GM21529 (cell line): ENCODE results near the gene IGIP.

Experiments
- ATAC-seq: cut with Tn5 transposase; IDR thresholded peaks from one replicate; pipeline ENCODE4 v1.9.1; 2021; ENCODE audit not compliant: unreplicated experiment

IGIP gene

DNA sequence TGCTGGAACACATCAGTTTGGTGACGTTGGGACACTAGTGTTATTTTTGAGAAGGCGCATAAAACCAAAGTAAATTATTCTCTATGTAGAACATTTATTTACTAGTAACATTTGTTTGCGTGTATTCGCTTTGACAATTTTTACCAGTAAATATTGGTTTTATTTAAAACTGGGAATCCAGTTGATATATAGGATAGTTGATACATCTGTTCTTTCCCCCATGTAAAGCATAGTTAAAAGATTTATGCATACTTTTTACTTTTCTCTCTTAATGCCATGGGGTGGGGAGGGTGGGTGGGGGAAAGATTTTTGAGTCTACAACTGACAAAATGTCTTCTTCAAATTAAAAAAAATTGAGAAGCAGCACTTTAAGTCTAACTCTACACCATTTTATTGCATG lies at the start of gene IGIP:
Gene IGIP, plus strand, starts transcription at position 301 of the 400 bp plus-strand sequence. CDS start 2,540 bp downstream, outside the sequence.
- ATAC-seq, result no peak

DNA sequence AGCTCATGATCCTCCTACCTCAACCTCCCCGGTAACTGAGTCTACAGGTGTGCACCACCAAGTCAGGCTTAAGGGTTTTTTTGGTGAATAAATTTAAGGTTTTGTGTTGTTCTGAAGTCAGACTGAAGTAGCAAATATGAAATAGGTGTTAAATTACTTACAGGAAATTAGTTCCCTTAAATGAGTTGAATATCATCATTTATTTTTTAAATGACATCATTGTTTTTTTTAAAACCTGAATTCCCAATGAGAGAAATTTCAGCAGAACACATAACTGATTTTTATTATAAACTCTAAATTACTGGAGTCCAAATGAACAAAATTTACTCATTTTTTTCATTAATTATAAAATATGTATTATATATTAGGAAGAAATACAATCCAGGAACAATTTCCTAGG lies 49.6 kb upstream of the IGIP start:
- no peak for ATAC-seq

DNA sequence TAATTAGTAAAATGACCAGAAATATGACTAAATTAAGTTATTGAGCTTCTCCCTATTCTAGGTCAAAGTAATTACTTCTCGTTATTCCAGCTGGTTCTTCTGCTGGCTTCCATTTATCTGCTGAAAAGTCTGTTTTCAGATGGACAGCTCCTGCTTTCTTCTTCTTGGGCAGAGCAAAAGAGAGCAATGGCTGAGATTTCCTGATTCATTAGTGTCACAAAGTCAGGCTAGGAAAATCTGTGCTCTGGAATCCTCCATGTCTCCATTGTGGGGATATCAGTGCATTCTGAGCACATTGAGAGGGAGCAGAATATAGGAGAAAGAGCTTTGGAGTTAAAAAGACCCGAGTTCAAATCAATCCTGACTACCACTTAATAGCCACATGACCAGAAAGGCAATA lies 48.9 kb upstream of the IGIP start:
- no peak for ATAC-seq

DNA sequence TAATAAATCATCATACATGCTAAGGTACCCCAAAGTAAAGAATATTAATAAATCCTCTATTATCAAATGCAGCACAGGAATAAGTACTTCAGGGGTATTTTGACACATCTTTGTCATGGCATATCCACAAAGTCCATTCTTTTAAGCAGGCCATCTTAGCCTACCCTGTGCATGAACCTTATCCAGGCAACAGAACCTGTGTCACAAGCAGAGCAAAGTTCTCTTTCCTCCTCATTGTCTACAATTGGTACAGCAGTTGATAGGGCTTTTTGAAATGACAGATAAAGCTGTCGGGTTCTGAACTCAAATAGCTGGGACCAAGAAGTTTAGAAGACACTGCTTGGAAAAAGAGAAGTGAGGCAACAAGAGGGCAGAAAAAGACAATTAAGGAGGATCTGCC lies 42.6 kb upstream of the IGIP start:
- no peak for ATAC-seq

DNA sequence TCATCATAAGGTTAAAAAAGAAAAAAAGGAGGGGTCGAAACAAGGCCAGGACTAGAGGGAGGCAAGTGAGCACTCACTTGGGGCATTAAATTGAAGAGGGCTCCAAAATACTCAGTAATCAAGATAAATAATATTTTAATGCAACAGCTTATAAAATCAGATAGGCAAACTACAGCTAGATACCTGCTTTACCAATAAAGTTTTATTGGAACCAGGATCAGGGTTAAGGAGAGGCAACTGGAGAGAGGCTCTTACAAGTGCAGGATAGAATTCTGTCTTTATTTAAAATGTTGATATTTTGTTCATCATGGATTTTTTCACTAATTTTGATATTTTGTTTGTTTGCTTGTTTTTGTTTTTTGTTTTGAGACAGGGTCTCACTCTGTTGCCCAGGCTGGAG lies 42.1 kb upstream of the IGIP start:
- ATAC-seq, result no peak

DNA sequence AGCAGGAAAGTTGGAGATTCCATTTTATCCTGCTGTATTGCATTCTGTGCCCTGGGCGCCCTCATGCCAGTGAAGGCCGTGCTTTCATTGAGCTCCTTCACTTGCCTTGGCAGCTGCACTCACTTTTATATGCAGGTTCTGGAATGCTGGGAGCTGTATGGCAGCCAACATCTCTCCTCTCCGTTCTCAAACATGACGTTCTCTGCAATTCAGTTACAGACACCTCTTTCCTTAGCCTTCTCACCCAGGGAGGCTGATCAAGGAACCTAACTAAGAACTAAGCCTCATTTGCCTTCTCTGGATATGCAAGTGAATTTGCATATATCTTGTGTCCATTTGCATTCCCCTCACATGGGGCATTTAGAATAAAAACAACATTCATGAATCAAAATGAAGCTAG lies 41.2 kb upstream of the IGIP start:
- no peak for ATAC-seq

DNA sequence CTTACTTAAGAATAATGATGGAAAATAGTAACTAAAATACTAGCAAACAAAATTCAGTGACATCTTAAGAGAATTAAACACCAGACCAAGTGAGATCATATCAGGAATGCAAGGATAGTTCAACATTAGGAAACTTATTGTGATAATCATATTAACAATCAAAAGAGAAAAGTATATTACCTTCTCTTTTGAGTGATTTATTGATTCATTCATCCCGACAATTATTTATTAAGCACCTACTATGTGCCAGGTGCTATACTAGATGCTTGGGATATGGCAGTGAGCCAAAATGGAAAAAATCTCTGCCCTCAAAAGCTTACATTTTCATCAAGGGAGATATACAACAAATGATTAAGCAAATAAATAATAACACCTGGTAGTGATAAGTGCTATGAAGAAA lies 35.5 kb upstream of the IGIP start:
- ATAC-seq, result no peak

DNA sequence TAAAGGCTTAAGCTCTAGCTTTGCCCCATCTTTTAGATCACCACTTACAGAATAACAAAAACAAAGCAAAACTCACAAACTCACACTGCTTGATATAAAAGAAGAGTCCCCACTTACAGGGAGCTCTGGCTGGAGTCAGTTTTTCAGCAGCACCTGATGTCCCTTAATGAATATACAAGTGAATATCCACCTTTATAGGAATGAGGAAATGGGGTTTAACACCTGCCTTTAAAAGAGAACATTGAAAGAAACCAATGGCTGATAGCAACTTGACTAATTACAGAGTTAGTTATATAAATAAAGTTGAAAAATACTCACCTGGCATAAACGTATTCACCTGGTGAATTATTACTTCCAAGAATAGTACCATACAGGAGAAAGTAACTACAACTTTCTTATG lies 32.6 kb upstream of the IGIP start:
- ATAC-seq, result no peak

DNA sequence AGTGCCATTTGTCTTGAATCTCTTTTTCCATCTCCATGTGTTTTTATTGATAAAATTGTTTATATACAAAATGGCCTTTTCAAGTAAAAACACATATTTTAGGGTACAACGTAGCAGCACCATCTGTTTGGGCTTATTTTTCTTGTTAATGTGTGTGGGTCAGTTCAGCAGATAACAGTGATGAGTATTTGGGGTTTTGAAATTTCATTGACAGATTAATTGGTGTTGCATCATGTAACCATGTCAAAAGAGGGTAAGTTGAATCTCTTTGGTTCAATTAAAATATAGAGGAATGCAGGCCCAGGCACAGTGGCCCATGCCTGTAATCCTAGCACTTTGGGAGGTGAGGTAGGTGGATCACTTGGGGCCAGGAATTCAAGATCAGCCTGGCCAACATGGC lies 31.9 kb upstream of the IGIP start:
- no peak for ATAC-seq

DNA sequence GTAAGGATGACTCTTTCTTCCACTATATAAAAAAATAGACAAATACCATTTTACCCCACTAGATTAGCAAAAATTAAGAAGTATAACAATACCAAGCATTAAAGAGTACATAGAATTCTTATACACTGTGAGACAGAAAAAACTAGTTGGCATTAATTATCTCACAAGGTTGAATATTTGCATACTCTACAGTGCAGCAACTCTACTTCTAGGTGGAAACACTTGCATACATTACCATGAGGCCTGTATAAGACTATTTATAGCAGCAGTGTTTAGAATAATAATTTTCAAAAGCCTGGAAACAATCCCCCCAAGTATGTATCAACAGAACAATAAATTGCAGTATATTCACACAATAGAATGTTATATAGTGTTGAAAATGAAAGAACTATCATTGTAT lies 30.8 kb upstream of the IGIP start:
- ATAC-seq, result no peak

DNA sequence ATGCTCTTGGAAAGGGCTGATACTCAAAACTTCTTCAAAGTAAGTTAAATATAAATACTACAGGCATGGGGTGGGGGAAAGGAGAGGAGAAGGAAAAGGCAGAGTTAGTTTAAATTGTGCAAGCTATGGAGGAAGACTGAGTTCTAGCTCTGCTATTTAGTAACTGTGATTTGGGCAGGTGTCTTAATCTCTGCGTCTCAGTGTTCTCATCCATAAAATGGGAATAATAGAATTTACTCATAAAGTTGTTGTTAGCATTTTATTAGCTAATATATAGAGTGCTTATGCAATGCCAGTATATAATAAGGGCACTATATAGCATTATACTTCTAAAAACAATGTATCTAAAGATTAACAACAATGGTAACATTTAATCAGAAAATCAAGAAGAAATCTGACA lies 24.6 kb upstream of the IGIP start:
- no peak for ATAC-seq

DNA sequence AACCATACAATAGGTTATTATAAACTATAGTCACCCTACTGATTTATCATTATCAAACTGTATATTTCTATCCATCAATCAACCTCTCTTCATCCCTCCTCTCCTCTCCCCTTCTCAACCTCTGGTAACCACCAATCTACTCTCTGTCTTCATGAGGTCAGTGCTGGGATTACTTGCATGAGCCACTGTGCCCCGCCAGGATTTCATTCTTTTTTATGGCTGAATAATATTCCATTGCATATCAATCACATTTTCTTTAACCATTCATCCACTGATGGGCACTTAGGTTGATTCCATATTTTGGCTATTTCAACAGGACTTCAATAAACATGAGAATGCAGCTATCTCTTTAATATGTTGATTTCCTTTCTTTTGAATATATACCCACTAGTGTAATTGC lies 22.6 kb upstream of the IGIP start:
- no peak for ATAC-seq

DNA sequence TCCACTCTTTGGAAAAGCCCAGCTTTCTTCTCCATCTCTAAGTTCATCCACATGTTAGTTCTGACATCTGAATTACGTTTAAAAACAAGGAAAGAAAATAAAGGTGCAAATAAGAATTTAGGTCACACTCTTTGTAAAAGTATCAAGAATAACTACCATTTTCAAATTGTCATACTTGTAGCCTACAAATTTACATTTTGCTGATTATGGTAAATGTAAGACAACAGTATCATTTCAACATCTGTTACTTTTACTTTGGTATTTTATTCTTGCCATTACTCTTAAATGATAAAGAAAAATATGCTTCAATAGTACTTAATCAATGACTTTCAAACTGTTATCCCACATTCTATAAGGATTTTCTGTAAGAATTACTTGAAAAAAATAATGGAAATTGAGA lies 21.6 kb upstream of the IGIP start:
- ATAC-seq, result no peak

DNA sequence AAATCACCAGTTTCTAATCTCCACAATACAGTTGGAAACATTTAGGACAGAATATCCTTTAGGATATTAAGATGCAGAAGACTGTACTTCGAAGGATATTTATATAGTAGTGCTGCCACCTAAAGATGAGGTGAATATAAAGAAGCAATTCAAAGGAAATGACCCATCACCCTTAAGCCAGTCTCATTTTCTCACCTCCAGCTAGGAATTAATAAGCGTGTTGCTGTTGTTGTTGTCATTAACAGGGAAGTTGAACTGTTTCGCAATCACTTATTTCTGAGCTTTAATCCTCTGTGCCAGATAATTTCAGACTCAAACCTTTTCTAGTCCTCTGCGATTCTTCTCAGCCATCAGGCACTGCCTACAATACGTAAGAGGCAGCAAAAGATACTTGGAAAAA lies 19.6 kb upstream of the IGIP start:
- ATAC-seq, result no peak

DNA sequence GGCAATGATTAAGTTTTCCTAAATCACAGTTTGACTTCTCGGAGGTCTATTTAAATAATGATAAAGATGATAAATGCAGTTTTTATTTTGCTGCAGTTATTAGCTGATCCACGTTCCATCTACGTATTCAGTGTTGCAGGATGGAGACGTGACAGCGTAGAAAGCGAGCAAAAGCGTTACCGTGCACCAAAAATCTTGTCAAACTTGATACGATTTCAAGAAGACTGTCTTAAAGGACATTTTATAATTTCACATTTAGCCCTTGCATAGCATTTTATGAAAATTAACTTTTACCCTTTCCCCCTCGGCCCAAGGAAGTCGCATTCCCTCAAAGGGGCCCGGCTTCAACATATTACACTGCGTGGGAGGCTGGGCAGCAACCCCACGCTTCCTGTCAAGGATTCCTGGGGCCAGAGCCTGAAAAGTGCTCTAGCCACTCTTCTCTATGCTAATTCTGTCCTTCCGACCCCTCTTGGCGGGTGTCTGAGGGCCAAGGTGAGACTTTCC lies 18.9 kb upstream of the IGIP start:
- ATAC-seq, result no peak

DNA sequence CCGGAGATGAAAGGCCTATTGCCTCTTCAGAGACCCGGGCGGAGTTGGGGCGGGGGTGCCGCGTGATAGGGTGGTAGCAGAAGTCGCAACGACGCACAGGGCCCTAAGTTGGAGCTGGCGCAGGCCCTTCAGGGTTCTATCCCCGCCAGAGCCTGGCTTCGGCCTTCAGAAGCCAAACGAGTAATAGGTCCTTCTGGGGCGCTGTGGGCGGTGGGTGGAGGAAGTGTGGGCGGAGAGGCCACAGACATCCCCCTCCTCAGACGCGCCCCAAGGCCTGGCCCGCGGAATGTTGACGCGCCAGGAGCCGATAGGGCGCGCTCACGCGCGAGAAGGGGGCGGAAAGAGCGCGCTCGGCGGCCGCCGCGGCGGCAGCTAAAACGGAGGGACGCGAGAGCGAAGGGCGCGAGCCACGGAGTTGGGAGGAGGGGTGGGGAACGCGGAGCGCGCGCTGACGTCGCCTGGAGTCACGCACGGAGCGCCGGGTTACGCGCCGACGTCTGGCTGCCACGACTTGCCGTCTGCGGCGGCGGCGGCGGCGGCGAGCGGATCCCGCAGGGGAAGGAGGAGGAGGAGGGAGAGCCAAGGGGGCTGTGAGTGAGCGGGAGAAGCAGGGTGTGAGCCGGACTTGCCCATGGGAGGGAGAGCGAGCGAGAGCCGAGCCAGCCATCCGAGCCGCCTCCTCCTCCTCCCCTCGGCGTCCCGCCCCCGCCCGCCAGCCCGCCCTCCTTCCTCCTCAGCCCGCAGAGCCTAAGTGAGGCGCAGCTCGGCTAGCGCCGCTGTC lies 18.2 kb upstream of the IGIP start:
- ATAC-seq, result peak; percentile 85

DNA sequence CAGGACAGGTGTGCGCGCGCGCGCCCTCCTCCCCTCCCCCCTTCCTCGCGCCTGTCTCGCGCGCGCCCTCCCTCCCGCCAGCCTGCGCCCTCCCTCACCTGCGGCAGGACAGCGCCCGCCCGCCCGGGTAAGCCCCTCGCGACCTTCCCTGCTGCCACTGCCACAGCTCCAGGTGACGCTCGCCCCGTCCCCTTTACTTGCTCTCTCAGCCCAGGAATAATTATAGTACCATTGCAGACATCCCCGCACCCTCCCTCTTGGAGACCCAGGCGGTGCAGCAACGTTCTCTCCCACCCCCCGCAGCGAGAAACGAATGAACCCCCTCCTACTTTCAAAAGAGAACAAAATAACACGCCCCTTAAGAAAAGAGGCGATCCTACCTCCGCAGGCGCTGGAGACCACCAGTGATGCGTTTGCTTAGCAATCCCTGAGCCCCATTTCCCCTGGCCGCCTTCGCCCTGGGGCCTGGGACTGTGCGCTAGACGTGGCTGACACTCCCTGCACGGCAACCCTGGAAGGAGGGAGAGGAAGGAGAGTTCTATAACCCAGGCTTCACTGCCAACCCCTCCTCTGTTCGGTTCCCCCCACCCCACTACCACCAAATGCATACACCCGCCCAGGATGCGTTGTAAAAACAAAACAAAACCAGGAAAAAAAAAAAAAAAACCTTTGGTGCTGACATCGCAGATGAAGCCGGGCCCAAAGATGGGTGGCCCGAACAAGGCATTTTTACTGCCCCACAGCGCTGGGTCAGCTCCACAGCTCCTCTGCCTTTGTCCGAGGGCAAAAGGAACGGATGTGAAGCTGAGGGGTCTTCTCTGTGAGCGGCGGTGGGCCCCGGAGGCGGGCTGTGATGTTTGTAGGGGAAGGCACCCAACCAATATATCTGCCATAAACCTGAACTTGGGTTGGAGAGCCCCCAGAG lies 17.4 kb upstream of the IGIP start:
- ATAC-seq, result no peak

DNA sequence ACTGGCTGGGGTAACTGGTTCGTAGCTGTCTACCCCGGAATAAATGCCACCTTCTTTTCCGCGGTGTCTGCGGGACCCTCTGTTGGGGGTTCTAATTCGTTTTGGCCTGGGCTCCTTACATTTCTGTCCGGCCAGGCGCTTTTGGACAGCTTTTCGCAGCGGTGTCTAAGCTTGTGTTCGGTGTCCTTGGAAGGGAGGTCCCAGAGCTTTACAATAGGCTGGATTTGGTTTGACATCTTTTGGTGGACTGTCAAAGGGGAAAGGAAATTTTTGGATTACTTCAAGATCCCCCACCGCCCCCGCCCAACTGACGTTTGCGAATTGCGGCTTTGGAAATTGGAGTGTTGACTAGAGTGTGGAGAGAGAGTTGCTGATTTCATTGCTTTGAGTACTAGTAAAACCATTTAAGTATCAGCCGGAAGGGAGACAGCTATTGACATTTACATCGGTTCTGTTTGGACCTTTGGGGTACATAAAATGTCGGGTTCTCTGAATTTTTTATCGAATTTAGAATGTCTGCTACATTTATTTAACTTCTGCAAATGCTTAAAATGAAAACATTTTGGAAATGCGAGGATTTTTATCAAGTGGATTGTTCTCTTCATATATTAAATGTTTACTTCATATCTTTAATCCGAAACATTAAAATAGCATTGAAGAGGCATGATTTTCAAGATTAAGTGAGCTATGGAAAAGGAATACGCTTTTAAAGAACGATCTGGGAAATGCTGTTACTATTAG lies 16.5 kb upstream of the IGIP start:
- no peak for ATAC-seq

DNA sequence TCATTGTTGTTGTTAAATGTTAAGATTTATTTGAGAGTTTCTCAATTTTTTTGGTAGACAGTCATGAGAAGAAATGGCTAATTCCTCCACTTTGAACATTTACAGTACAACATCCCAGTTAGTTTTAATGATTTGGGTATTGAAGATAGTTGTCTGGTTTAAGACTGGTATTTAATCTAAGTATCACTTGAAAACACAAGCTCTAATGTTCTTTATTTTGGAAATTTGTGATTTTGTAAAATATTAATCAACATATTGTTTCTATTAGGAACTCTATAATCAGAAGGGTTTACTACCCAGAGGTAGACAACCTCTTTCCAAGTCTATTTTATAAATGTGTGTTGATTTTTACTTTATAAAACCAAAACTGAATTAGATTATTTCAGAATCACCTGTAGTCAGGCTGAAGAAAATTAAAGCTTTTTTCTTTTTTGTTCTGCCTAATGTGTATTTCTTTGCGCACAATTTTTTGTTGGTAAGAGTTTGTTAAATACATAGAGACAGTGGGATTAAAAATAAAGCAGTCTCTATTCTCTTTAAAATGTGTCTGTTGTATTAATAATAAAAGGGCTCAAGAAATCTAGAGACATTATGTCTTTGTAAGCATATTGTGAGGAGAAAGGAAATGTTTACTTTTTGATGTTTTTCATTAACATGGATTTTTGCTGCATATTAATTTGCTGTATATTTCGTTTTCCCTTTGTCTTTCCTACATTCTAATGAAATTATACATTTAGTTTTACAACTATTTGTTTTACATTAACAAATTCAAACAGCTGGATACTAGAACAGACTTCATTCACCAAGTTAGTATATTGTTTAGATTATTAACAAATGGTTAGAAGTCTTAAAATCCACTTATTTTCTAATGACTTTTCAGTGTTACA lies 15.7 kb upstream of the IGIP start:
- ATAC-seq, result no peak

DNA sequence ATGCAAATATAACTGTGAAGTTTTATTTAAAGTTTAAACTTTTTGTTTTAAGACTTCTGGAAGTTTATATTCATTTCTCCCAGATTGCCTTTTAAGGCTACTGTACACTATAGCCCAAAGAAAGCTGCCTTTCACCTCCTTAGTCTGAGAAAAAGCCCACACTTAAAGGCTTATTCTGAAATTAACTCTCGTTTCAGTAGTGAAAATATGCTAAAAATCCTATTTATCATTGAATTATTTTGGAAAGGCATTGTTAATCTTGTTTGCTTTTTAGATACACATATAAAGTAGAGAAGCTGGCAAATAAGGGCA lies 15.1 kb upstream of the IGIP start:
- no peak for ATAC-seq
